GM10266 (cell line): ENCODE results near the gene PIK3R4.

ENCODE experiments used
- DNase-seq: peaks from one replicate; pipeline ENCODE4 v3.0.0; 2012; ENCODE audit errors: extremely low spot score
- TF ChIP-seq, protein P1 (sequence below): IDR thresholded peaks from 2 replicates; pipeline ENCODE4 v1.5.1; 2012; ENCODE audit warnings: mild to moderate bottlenecking, low read depth; ENCODE audit not compliant: control insufficient read depth, insufficient read depth; ENCODE audit errors: missing control alignments

PIK3R4 gene

DNA sequence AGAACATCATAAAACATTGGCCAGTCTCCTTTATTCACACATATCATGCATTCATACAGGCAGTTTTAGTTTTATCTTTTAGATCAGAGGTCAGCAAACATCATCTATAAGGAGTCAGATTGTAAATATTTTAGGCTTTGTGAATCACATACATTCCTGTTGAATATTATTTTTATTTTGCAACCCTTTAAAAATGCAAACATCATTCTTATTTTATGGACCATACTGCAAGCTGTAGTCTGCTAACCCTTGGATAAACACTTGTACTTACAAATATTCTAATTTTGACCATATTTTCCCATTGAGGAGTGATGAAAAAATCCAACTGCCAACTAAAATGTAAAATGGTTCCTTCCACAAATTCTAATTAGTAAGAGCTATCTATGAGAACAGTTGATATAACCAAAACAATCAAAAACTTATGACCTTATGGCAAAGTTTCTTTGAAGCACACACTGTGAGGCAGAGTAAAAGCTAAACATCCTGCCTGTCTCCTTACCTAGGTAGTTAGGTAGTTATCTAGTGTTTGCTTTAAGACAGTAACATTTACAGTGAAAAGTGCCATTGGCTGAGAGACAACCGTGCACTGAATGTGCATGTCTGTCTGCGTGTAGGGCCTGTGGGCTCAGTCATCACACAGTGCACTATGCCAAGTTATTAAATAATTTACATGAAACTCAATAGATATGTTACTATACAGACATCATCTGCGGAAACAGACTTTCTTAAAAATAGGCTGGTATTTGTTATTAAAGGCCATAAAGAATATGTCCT, 57.7 kb downstream of the PIK3R4 start:
- TF ChIP-seq, protein P1, sequence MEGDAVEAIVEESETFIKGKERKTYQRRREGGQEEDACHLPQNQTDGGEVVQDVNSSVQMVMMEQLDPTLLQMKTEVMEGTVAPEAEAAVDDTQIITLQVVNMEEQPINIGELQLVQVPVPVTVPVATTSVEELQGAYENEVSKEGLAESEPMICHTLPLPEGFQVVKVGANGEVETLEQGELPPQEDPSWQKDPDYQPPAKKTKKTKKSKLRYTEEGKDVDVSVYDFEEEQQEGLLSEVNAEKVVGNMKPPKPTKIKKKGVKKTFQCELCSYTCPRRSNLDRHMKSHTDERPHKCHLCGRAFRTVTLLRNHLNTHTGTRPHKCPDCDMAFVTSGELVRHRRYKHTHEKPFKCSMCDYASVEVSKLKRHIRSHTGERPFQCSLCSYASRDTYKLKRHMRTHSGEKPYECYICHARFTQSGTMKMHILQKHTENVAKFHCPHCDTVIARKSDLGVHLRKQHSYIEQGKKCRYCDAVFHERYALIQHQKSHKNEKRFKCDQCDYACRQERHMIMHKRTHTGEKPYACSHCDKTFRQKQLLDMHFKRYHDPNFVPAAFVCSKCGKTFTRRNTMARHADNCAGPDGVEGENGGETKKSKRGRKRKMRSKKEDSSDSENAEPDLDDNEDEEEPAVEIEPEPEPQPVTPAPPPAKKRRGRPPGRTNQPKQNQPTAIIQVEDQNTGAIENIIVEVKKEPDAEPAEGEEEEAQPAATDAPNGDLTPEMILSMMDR = no peak
- no peak for DNase-seq

DNA sequence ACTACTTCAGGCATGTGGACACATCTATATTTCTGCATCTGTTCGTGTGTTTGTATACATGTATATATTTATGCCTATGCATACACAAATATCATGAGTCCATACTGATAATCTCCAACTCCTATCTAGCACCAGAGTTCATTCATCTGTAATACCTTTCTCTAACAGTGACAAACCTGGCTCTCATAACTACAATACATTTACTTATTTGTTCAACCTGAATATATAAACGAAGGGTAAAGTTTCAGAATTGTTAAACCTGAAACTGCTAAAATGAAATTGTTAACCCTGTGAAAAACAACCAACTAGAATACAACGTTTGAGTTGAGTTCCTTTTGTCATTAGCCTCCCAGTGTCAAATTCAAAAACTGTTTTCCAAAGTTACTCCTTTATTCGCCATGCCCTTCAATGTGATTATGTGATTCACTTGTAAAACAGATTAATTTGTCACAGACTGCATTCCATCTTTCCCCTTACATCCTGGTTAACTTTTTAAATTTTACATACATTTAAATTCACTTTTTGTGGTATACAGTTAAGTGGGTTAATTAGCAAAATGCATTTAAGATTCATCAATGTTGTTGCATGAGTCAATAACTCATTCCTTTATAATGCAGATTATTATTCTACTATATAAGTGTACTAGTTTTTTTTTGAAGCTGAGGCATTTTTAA, 58.5 kb downstream of the PIK3R4 start:
- TF ChIP-seq, protein P1 = no peak
- DNase-seq = no peak

DNA sequence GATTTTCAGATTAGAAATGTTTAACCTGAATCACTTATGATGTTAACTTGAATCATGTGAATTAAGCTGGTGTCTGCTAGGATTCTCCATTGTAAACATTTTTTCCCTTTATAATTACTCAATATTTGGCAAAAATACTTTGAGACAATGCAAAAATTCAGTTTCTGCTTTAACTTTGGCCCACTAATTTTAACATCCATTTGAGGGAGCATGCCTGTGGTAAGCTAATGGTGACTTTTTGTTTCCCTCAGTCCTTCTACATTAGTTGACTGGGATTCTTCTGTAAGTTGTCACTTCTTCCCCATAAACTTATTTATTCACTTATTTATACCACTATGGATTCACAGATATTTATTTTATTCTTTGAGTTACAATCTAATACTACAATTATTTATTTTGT, 59.3 kb downstream of the PIK3R4 start:
- TF ChIP-seq, protein P1 = no peak
- DNase-seq = no peak

DNA sequence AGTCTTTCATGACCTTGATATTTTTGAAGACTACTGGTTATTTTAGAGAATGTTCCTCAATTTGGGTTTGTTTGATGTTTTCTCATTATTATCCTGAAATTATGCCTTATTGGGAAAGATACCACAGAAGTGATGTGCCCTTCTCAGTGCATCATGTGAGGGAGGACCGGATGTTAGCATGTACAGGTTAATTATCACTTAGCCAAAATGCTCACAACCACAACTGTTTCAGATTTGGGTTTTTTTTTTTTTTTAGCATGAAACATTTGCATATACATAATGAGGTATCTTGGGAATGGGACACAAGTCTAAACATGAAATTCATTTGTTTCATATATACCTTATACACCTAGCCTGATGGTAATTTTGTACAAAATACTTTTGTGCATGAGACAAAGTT, 59.8 kb downstream of the PIK3R4 start:
- TF ChIP-seq, protein P1 = no peak
- no peak for DNase-seq

DNA sequence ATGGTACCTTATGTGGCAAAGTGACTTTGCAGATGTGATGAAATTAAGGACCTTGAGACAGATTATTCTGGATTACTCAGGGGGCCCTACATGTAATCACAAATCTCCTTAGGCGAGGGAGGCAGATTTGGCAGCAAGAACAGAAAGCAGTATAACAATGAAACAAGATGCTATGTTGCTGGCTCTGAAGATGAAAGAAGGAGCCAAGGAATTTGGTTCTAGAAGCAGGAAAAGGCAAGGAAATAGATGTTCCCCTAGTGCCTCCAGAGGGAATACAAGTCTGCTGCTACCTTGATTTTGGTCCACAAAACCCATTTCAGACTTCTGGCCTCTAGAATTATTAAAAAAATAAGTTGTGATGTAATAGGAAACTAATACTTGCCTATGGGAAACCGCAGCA, 64.5 kb downstream of the PIK3R4 start:
- TF ChIP-seq, protein P1 = no peak
- DNase-seq = no peak

DNA sequence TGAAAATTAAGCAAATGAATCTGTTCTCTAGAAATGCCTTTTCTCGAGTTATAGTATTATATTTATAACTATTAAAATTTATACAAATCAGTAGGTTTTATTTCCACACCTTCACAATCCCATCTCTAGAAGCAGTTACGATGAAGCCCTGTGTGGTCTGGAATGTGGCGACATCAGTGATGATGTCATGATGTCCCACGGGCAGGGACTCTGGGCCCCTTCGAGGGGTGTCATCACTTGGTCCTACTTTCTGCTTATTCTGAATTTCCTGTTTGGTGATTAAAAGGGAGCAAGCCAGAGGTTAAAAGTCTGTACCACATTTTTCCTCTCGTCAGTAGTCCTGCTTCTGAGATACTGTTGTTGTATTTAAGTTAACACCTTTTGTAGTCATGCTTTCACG, 67.4 kb downstream of the PIK3R4 start:
- no peak for DNase-seq
- TF ChIP-seq, protein P1 = no peak

DNA sequence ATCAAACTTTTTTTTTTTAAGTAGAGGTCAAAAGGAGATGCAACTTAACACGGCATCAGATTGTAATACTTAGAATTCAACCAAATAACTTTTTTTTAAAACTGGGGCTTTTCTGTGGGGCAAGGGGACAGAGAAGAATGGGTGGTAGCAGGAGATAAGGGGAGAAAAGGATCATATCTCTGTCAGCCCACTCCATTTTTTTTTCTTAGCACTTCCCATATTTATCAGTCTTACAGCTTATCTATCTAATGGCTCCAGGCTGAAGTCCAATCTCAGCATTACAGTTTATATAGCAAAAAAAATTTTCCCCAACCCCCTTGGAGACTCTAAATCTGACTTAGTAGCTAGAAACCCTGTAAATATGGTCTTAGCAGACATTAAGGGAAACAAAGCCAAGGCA, 69.3 kb downstream of the PIK3R4 start:
- DNase-seq = no peak
- TF ChIP-seq, protein P1 = no peak
